HK-2 (cell line): Measurements from ENCODE around the gene ANTXRL.
"Not testable (repeated sequence)": the region's sequence is repeated elsewhere in the genome, so short reads cannot be mapped to it uniquely, and the experiment has no call there.

Source experiments
- DNase-seq: peaks from one replicate; pipeline ENCODE4 v3.0.0-alpha.2; 2018; ENCODE audit not compliant: unreplicated experiment

ANTXRL gene

DNA sequence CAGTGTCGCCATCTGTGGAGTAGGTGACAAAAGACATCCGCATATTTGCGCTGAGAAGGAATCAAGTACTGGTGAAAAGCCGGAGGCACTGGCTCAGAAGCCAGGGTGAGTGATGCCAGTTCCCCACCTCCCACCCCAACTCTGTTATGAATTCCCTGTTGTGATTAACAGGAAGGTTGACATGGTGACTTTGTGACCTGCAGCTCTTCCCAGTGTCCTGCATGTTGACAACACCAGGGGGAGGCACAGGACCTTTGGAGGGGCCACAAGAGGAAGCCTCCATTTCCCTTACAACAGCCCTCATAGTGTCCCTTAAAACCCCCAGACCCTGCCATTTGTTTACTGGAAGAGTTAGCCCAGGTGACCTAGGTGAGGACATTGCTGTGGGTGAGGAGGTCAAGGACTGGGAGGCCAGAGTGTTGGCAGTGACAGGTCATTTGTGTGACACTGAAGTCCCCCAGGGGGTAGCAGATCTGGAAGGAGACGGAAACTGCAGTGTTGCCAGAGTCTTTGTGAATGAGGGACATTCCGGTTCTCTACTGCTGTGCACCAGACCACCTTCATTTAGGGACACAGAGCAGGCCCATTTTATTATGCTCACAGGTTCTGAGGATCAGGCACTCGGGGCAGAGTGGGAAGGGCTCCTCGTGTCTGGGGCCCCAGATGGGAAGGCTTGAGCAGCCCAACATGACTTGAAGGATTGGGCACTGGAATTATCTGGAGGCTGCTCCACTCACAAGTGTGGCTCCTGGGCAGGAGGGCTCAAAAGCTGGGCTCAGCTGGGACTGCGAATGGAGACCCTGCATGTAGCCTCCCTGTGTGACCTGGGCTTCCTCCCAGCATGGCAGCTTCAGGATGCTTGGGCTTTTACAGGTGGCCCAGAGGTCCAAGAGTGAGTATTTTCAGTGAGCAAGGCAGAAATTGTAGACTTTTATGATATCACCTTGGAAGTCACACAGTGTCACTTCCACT lies 13.0 kb upstream of the ANTXRL start:
- no peak for DNase-seq

GRCh38 chr10:46277840-46278239 lies 9.0 kb upstream of the ANTXRL start:
- no peak for DNase-seq

- not testable (repeated sequence) for DNase-seq
Observed at GRCh38 chr10:46282421-46282831, 4.4 kb upstream of the ANTXRL start.

DNA sequence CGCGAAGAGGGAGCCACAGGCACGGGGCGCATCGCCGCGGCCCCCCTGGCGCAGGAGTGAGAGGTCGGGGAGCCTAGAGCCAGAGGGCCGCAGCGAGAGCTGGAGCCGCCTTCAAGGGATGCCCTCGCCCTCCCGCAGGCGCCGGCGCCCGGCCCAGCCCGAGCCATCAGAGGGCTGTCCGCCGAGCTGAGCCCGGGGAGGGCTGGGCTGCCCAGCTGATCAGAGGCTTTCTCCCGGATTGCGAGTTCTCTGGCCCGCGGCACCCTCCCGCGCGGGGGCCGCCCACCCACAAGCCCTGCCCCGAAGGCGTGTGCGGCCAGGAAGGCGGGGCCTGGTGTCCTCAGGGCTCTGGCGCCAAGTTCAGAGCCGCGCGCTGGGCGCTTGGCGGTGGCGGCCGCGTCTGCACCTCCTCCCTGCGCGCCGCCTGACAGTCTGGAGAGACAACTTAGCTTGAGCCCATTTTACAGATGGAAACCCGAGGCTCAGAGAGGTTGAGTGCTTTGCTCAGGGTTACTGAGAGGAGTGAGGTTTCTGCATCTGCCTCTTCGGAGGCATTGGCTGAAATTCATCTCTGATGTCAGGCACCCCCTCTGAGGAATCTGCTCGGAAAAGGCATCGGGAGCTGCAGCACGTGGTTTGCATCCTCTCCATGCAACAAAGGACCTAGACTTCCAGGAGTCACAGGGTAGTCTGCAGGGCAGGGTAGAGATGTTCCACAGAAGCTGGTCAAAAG lies 3.8 kb upstream of the ANTXRL start:
- peak; percentile 67 for DNase-seq

- no peak for DNase-seq
Observed at GRCh38 chr10:46283580-46284285, 3.1 kb upstream of the ANTXRL start.

GRCh38 chr10:46284286-46285229 lies 2.2 kb upstream of the ANTXRL start:
- peak; percentile 80 for DNase-seq

- DNase-seq, result no peak
Observed at GRCh38 chr10:46285300-46285699, 1.5 kb upstream of the ANTXRL start.

- DNase-seq, result no peak
Observed at GRCh38 chr10:46285966-46286620, 704 bp upstream of the ANTXRL start.

- no peak for DNase-seq
Observed at GRCh38 chr10:46287846-46288477, 1.2 kb downstream of the ANTXRL start.

DNA sequence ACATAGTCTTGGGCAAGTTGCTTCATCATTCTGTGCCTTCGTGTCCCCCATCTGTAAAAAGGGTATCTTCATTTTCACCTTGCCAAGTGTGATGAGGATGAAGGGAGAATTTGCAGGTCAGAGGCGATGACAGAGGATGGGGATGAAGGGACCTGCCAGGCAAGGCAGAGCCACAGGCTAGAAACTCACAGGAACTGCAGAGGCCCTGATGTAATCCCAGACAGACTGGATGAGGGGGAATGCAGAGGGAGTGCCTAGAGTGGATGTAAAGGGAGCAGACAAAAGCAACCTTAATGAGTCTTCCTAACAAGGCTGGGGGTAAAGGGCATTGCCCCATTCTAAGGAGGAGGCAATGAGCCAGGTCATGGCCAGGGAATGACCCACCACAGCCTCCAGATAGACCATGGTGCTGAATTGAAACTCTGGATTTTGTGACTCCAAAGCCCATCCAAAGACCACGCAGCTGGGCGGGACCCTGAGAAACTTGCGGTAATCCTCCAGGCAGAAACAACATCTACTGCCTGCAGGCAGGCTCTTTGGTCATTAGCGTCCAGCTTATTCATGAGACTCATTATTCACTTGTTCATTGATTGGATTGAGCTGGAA lies 1.9 kb downstream of the ANTXRL start:
- DNase-seq, result no peak

GRCh38 chr10:46289209-46289810 lies 2.5 kb downstream of the ANTXRL start:
- DNase-seq, result no peak

DNA sequence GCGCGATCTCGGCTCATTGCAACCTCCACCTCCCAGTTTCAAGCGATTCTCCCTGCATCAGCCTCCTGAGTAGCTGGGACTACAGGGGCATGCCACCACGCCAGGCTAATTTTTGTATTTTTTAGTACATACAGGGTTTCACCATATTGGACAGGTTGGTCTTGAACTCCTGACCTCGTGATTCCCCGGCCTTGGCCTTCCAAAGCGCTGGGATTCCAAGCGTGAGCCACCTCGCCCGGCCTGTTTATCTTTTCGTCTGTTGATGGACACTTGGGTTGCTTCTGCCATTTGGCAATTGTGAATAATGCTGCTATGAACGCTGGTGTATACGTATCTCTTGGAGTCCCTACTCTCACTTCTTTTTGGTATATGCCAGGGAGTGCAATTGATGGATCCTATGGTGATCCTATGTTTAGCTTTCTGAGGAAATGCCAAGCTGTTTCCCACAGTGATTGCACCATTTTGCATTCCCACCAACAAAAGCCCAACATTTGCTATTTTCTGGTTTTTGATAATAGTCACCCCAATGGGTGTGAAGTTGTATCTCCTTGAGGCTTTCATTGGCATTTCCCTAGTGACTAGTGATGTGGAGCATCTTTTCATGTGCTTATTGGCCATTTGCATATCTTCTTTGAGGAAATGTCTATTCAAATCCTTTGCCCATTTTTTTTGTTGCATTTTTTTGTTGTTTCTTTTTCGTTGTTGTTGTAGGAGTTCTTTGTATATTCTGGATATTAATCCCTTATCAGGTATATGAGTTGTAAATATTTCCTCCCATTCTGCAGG lies 3.5 kb downstream of the ANTXRL start:
- no peak for DNase-seq

GRCh38 chr10:46291817-46292572 lies 5.2 kb downstream of the ANTXRL start:
- no peak for DNase-seq

- no peak for DNase-seq
Observed at GRCh38 chr10:46292573-46293023, 5.8 kb downstream of the ANTXRL start.

DNA sequence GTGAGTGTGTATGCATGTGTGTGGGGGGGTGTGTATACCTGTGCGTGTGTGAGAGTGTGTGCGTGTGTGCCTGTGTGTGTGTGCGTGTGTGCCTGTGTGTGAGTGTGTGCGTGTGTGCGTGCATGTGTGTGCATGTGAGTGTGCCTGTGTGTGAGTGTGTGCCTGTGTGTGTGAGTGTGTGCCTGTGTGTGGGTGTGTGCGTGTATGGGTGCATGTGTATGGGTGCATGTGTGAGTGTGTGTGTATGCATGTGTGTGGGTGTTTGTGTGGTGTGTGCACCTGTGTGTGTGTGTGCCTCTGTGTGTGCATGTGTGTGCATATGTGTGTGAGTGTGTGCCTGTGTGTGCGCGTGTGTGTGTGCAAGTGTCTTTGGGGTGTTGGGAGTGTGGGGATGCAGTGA lies 6.4 kb downstream of the ANTXRL start:
- DNase-seq, result no peak

- DNase-seq, result no peak
Observed at GRCh38 chr10:46293832-46294640, 7.2 kb downstream of the ANTXRL start.
